Ishikawa (cell line): ENCODE data around the gene SENP1.

Source experiments
- CEBPB ChIP-seq: IDR thresholded peaks from 2 replicates; pipeline ENCODE4 v1.6.1; 2012
- CREB1 ChIP-seq: IDR thresholded peaks from 2 replicates; pipeline ENCODE4 v1.6.1; 2012; ENCODE audit warnings: low read depth
- EGR1 ChIP-seq: IDR thresholded peaks from 2 replicates; pipeline ENCODE4 v1.6.1; 2012
- EP300 ChIP-seq: IDR thresholded peaks from 2 replicates; pipeline ENCODE4 v1.6.1; 2012; ENCODE audit warnings: borderline replicate concordance
- NFIC ChIP-seq: IDR thresholded peaks from 2 replicates; pipeline ENCODE4 v1.6.1; 2012
- RAD21 ChIP-seq: IDR thresholded peaks from 2 replicates; pipeline ENCODE4 v1.6.1; 2012; ENCODE audit warnings: low read depth
- TAF1 ChIP-seq: IDR thresholded peaks from 2 replicates; pipeline ENCODE4 v1.6.1; 2012; ENCODE audit warnings: low read depth, mild to moderate bottlenecking
- YY1 ChIP-seq: IDR thresholded peaks from 2 replicates; pipeline ENCODE4 v1.6.1; 2012; ENCODE audit warnings: low read depth
- ZBTB7A ChIP-seq: IDR thresholded peaks from 2 replicates; pipeline ENCODE4 v1.6.1; 2012; ENCODE audit warnings: low read depth
- TF ChIP-seq, protein P1 (sequence below): IDR thresholded peaks from 2 replicates; pipeline ENCODE4 v1.6.1; 2012
- TF ChIP-seq, protein P2 (sequence below): IDR thresholded peaks from 2 replicates; pipeline ENCODE4 v1.6.1; 2012; ENCODE audit warnings: low read depth, mild to moderate bottlenecking

DNA sequence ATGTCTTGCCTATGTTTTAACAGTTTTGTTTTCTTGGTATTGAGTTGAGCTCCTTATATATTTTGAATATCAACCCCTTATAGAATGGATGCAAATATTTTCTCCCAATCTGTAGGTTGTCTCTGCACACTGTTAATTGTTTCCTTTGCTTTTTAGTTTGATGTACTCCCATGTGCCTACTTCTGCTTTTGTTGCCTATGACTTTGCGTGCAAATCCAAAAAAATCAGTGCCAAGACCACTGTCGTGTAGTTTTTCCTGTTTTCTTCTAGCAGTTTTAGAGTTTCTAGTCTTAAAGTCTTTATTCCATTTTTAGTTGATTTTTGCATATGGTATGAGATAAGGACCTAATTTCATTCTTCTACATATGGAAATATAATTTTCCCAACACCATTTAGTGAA is 28.8 kb downstream of the SENP1 start:
- TF ChIP-seq RAD21 = no peak
- no peak for TF ChIP-seq EP300
- no peak for TF ChIP-seq YY1
- no peak for TF ChIP-seq CREB1
- TF ChIP-seq, protein P1, sequence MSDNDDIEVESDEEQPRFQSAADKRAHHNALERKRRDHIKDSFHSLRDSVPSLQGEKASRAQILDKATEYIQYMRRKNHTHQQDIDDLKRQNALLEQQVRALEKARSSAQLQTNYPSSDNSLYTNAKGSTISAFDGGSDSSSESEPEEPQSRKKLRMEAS = no peak
- TF ChIP-seq CEBPB = no peak
- no peak for TF ChIP-seq TAF1
- TF ChIP-seq NFIC = no peak
- TF ChIP-seq, protein P2, sequence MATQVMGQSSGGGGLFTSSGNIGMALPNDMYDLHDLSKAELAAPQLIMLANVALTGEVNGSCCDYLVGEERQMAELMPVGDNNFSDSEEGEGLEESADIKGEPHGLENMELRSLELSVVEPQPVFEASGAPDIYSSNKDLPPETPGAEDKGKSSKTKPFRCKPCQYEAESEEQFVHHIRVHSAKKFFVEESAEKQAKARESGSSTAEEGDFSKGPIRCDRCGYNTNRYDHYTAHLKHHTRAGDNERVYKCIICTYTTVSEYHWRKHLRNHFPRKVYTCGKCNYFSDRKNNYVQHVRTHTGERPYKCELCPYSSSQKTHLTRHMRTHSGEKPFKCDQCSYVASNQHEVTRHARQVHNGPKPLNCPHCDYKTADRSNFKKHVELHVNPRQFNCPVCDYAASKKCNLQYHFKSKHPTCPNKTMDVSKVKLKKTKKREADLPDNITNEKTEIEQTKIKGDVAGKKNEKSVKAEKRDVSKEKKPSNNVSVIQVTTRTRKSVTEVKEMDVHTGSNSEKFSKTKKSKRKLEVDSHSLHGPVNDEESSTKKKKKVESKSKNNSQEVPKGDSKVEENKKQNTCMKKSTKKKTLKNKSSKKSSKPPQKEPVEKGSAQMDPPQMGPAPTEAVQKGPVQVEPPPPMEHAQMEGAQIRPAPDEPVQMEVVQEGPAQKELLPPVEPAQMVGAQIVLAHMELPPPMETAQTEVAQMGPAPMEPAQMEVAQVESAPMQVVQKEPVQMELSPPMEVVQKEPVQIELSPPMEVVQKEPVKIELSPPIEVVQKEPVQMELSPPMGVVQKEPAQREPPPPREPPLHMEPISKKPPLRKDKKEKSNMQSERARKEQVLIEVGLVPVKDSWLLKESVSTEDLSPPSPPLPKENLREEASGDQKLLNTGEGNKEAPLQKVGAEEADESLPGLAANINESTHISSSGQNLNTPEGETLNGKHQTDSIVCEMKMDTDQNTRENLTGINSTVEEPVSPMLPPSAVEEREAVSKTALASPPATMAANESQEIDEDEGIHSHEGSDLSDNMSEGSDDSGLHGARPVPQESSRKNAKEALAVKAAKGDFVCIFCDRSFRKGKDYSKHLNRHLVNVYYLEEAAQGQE = no peak
- TF ChIP-seq EGR1 = no peak
- TF ChIP-seq ZBTB7A = no peak
